K562 (cell line): ENCODE measurements around the gene PLEKHO1. TPM values are rescaled to one million over a fixed set of nuclear protein-coding genes. Genes with fewer than 3 reads are reported as not detected.
A peak's percentile ranks its signal among the peaks of the same experiment; 100 is the strongest.

Source experiments
- CHCHD3 ChIP-seq: fragments of 250-450 bp; sonication (Bioruptor Pico); IDR thresholded peaks from 2 replicates; pipeline ENCODE4 v2.1.2; 2022; ENCODE audit warnings: mild to moderate bottlenecking
- CLOCK ChIP-seq: fragments of 250-450 bp; sonication (Bioruptor Pico); IDR thresholded peaks from 2 replicates; pipeline ENCODE4 v1.4.0; 2020; ENCODE audit warnings: mild to moderate bottlenecking, moderate library complexity, borderline replicate concordance
- HBP1 ChIP-seq: fragments of 450-650 bp; formaldehyde crosslinking; IDR thresholded peaks from 2 replicates; pipeline ENCODE4 v1.4.0; 2022; ENCODE audit warnings: missing genetic modification characterization
- HOXB6 ChIP-seq: fragments of 250-450 bp; sonication (Bioruptor Pico); IDR thresholded peaks from 2 replicates; pipeline ENCODE4 v1.5.1; 2022; ENCODE audit warnings: mild to moderate bottlenecking, borderline replicate concordance
- ILF3 ChIP-seq: fragments of 450-650 bp; IDR thresholded peaks from 2 replicates; pipeline ENCODE4 v1.6.1; 2018; ENCODE audit warnings: antibody characterized with exemption, mild to moderate bottlenecking, moderate library complexity, borderline replicate concordance
- IRF9 ChIP-seq: fragments of 450-650 bp; IDR thresholded peaks from 2 replicates; pipeline ENCODE4 v1.6.1; 2016; ENCODE audit warnings: missing biosample characterization, missing genetic modification characterization
- JUND ChIP-seq, 2 experiments: IDR thresholded peaks; 2 replicates in 1 of 2; 3 replicates in 1 of 2; pipeline ENCODE4 v1.6.1; 2011; ENCODE audit warnings: borderline replicate concordance in 2 of 2, low read depth in 2 of 2, low read length in 2 of 2, improper control_type of control experiment in 1 of 2, missing biosample characterization in 1 of 2, missing genetic modification characterization in 1 of 2, missing genetic modification reagents in 1 of 2
- L3MBTL2 ChIP-seq: fragments of 450-650 bp; IDR thresholded peaks from 2 replicates; pipeline ENCODE4 v1.6.1; 2016; ENCODE audit warnings: mild to moderate bottlenecking, moderate library complexity
- MAZ ChIP-seq, 2 experiments: fragments of 450-650 bp in 1 of 2; sonication (generic) in 1 of 2; formaldehyde crosslinking; IDR thresholded peaks in 1 of 2; conservative IDR thresholded peaks in 1 of 2; 2 replicates each; pipeline versions ENCODE4 v1.4.0 to v1.5.0; 2020; ENCODE audit warnings: mild to moderate bottlenecking in 1 of 2, missing genetic modification reagents in 1 of 2
- MBD2 ChIP-seq: sonication (generic); IDR thresholded peaks from 2 replicates; pipeline ENCODE4 v1.6.1; 2016; ENCODE audit warnings: low read depth, borderline replicate concordance
- MYC ChIP-seq, 2 experiments: fragments of 250-450 bp in 1 of 2; sonication (Bioruptor Pico) in 1 of 2; IDR thresholded peaks; 2 replicates each; pipeline versions ENCODE4 v1.5.1 to v1.6.1; 2012 to 2021; ENCODE audit warnings: low read depth in 2 of 2, borderline replicate concordance in 1 of 2, improper control_type of control experiment in 1 of 2, low read length in 1 of 2, mild to moderate bottlenecking in 1 of 2, moderate library complexity in 1 of 2
- NFATC3 ChIP-seq: fragments of 450-650 bp; IDR thresholded peaks from 2 replicates; pipeline ENCODE4 v1.6.1; 2017; ENCODE audit warnings: mild to moderate bottlenecking
- PHF21A ChIP-seq: fragments of 450-650 bp; IDR thresholded peaks from 2 replicates; pipeline ENCODE4 v1.6.1; 2017; ENCODE audit warnings: low read depth, borderline replicate concordance
- POLR2G ChIP-seq: fragments of 200-400 bp; formaldehyde crosslinking; IDR thresholded peaks from 2 replicates; pipeline ENCODE4 v1.6.1; 2017; ENCODE audit warnings: low read depth, mild to moderate bottlenecking, antibody characterized with exemption, low read length, moderate library complexity
- SMAD4 ChIP-seq: fragments of 250-450 bp; sonication (Bioruptor Pico); conservative IDR thresholded peaks from 2 replicates; pipeline ENCODE4 v1.8.0; 2021; ENCODE audit warnings: inconsistent platforms, mild to moderate bottlenecking, moderate library complexity
- SMARCA5 ChIP-seq: fragments of 450-650 bp; IDR thresholded peaks from 2 replicates; pipeline ENCODE4 v1.6.1; 2016
- TAL1 ChIP-seq: fragments of 450-650 bp; IDR thresholded peaks from 2 replicates; pipeline ENCODE4 v1.6.1; 2016; ENCODE audit warnings: mild to moderate bottlenecking
- TEAD2 ChIP-seq: fragments of 450-650 bp; IDR thresholded peaks from 2 replicates; pipeline ENCODE4 v1.6.1; 2016; ENCODE audit warnings: missing genetic modification characterization, control low read depth, missing compliant biosample characterization
- ZNF124 ChIP-seq: sonication (generic); formaldehyde crosslinking; IDR thresholded peaks from 2 replicates; pipeline ENCODE4 v1.8.1; 2022; ENCODE audit warnings: missing genetic modification reagents
- ZNF282 ChIP-seq: sonication (generic); formaldehyde crosslinking; IDR thresholded peaks from 2 replicates; pipeline ENCODE4 v1.8.1; 2023; ENCODE audit warnings: missing genetic modification reagents
- polyA plus RNA-seq, 8 experiments: library from polyadenylated mRNA; depleted of rRNA in 4 of 8; stranded (reverse) in 5 of 8; unstranded in 3 of 8; fragments of >200 nt; fragmentation: Nextera tagmentation in 2 of 8; fragmentation: Illumina TruSeq in 1 of 8; extraction: Ambion mirVana in 2 of 8; extraction: Trizol in 1 of 8; gene quantifications; 2 replicates each; pipeline versions ENCODE4 v1.2.1 to v1.2.3, GENCODE V29; 2011 to 2014; ENCODE audit warnings: inconsistent platforms in 1 of 8, missing spikeins in 1 of 8
- total RNA-seq, 7 experiments: library from RNA; depleted of rRNA in 6 of 7; stranded (reverse); fragments of >200 nt in 6 of 7; fragmentation: Illumina TruSeq in 2 of 7; extraction: Trizol in 2 of 7; gene quantifications; 2 replicates each; pipeline versions ENCODE4 v1.2.1 to v1.2.3, GENCODE V29; 2011 to 2021; ENCODE audit warnings: low replicate concordance in 1 of 7

PLEKHO1 gene
- total and polyA plus RNA-seq, 9 of the 15 experiments (the other 6 are each of a cell fraction or from before 2014, with no cell fraction given): 0.39 to 16.2 (median 9.6) TPM

- TF ChIP-seq ZNF282 (CRISPR knock-in tag) (no peak), HBP1 (CRISPR knock-in tag) (no peak), PHF21A (peak; percentile 63; the same call in 1 of the 2 replicates), ILF3 (no peak), CHCHD3 (no peak), IRF9 (tag) (no peak), TEAD2 (tag) (no peak), HOXB6 (no peak), SMARCA5 (no peak), NFATC3 (no peak), MAZ (CRISPR knock-in tag; conservative IDR thresholded peaks at IDR 0.05 in 1 of 2, IDR thresholded peaks at IDR 0.05 in 1 of 2) (no peak), ZNF124 (CRISPR knock-in tag) (no peak), POLR2G (peak; percentile 73), MYC (IDR thresholded peaks at IDR 0.05; ENCODE audit: low read depth, low read length) (peak; percentile 30; the same call in 1 of the 2 replicates), MYC (CRISPR knock-in tag; IDR thresholded peaks at IDR 0.05; ENCODE audit: borderline replicate concordance, low read depth) (no peak), L3MBTL2 (peak; percentile 58), SMAD4 (no peak), MBD2 (no peak), CLOCK (CRISPR knock-in tag) (no peak), TAL1 (no peak), JUND (IDR thresholded peaks at IDR 0.05; ENCODE audit: borderline replicate concordance, low read depth, low read length) (no peak; the same call in 1 of the 2 replicates), JUND (tag; IDR thresholded peaks at IDR 0.05; ENCODE audit: borderline replicate concordance, low read depth, low read length) (peak; percentile 13; the same call in 1 of the 3 replicates)
These were observed at the start of gene PLEKHO1 (continued) for GRCh38 chr1:150149271-150150132.
